Uterus (tissue), 4 donors: ENCODE data around the gene RNF144A. TPM values are rescaled to one million over a fixed set of nuclear protein-coding genes. Genes with fewer than 3 reads are reported as not detected.

ENCODE experiments used
- DNase-seq, 2 donors: peaks; one replicate each; pipeline ENCODE4 v3.0.0-alpha.2; 2019 to 2020
- H3K27ac ChIP-seq, 2 donors: fragments of 200-600 bp; sonication (generic); 1 replicate in 1 of 2; 2 replicates in 1 of 2; pipeline ENCODE4 v1.5.1; 2016 to 2018
- H3K27me3 ChIP-seq, 2 donors: fragments of 200-600 bp; sonication (generic); one replicate each; pipeline ENCODE4 v1.5.1; 2018 to 2019; ENCODE audit warnings: control low read depth in 1 of 2
- H3K36me3 ChIP-seq, 2 donors: fragments of 200-600 bp; sonication (generic); one replicate each; pipeline ENCODE4 v1.5.1; 2019; ENCODE audit warnings: control low read depth in 1 of 2
- H3K4me1 ChIP-seq, 2 donors: fragments of 200-600 bp; sonication (generic); one replicate each; pipeline ENCODE4 v1.5.1; 2018 to 2019; ENCODE audit warnings: control low read depth in 1 of 2
- H3K4me3 ChIP-seq, 2 donors: fragments of 200-600 bp; sonication (generic); 1 replicate in 1 of 2; 2 replicates in 1 of 2; pipeline ENCODE4 v1.5.1; 2018 to 2019; ENCODE audit warnings: mild to moderate bottlenecking in 1 of 2
- H3K9me3 ChIP-seq, 2 donors: fragments of 200-600 bp; sonication (generic); one replicate each; pipeline ENCODE4 v1.5.1; 2019; ENCODE audit warnings: control low read depth in 1 of 2
- CTCF ChIP-seq, 4 experiments: fragments of 200-600 bp in 2 of 4; fragments of 450-650 bp in 2 of 4; sonication (generic) in 2 of 4; IDR thresholded peaks; one replicate each; pipeline ENCODE4 v1.5.1; 2016 to 2019; ENCODE audit warnings: antibody characterized with exemption in 4 of 4, mild to moderate bottlenecking in 2 of 4, moderate library complexity in 1 of 4
- POLR2A ChIP-seq, 2 donors: fragments of 450-650 bp; IDR thresholded peaks; one replicate each; pipeline ENCODE4 v1.6.1; 2016; ENCODE audit warnings: antibody characterized with exemption in 2 of 2, mild to moderate bottlenecking in 1 of 2, moderate library complexity in 1 of 2
- intact Hi-C: fragments of 100-400 bp; cut with DNase I; formaldehyde crosslinking; loops from one replicate; pipeline ENCODE4 v1.15.1; 2023; ENCODE audit warnings: low total_unique reads
- total RNA-seq, 4 donors: library from RNA; depleted of rRNA in 3 of 4; stranded (reverse); fragments of >200 nt in 3 of 4; gene quantifications; one replicate each; pipeline versions ENCODE4 v1.1.0 to v1.2.4, GENCODE V29; 2014 to 2023
- donor health status: DM: yes; HTN: yes; CAD: no.

The RNF144A gene
- total RNA-seq, 4 donors from 2014 or later: 22.5 to 103 (median 63.0) TPM

DNA sequence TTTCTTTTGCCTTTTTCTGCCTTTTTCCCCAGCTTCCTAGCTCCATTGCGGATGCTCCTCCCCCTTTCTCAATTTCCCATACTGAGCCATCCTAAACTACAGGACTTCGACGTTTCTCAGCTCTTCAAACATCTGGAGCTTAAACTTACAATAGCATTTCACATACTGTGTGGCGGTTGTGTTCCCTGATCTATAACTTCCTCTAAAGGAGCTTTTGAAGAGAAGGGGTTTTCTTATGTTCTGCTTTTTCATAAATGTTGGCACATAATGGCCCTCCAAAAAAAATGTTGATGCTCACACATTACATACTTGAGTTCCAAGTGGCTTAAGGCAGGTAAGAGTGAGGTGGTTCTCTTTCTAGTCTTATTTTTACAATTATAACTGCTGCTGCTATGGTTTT, 87.4 kb downstream of the RNF144A start:
- H3K27ac ChIP-seq: no peak overlapping the region
- intact Hi-C loops: no loop called here
- DNase-seq: no peak

DNA sequence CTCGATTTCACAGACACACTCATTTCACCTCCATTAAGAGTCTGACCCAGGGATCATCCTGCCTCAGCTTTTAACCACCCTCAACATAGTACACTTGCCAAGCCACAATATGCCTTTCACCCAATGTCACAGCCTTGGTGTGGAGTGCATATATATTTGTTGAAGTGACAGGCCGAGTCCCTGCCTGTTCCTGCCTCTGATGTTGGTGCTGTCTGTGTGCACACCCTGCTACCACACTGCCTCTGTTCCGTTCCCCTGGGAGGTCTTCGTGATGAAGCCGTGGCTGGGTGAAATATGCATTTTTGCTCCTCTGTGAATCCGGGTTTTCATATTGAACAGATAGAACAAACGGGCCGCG, 90.3 kb downstream of the RNF144A start:
- Histone ChIP-seq H3K27ac (peak overlapping the region; percentile 78 to 91), H3K27me3 (no peaks in the 10 kb centered on the region), H3K36me3 (no peaks in the 10 kb centered on the region), H3K4me3 (no peak overlapping the region), H3K4me1 (peaks cover 16 to 22% of the 10 kb centered on the region in 2 donors), H3K9me3 (no peaks in the 10 kb centered on the region)
- intact Hi-C loops: no loop called here
- TF ChIP-seq POLR2A (IDR thresholded peaks at IDR 0.05) (no peak), CTCF (IDR thresholded peaks at IDR 0.05) (no peak)
- no peak for DNase-seq

More for the DNA sequence above, 87.4 kb downstream of the RNF144A start:
- Histone ChIP-seq H3K27me3 (no peaks in the 10 kb centered on the region), H3K4me3 (no peak overlapping the region), H3K4me1 (peaks cover 5 to 13% of the 10 kb centered on the region in 2 donors), H3K9me3 (no peaks in the 10 kb centered on the region), H3K36me3 (no peaks in the 10 kb centered on the region)
- TF ChIP-seq CTCF (IDR thresholded peaks at IDR 0.05): no peak
- no peak for TF ChIP-seq POLR2A (IDR thresholded peaks at IDR 0.05)

DNA sequence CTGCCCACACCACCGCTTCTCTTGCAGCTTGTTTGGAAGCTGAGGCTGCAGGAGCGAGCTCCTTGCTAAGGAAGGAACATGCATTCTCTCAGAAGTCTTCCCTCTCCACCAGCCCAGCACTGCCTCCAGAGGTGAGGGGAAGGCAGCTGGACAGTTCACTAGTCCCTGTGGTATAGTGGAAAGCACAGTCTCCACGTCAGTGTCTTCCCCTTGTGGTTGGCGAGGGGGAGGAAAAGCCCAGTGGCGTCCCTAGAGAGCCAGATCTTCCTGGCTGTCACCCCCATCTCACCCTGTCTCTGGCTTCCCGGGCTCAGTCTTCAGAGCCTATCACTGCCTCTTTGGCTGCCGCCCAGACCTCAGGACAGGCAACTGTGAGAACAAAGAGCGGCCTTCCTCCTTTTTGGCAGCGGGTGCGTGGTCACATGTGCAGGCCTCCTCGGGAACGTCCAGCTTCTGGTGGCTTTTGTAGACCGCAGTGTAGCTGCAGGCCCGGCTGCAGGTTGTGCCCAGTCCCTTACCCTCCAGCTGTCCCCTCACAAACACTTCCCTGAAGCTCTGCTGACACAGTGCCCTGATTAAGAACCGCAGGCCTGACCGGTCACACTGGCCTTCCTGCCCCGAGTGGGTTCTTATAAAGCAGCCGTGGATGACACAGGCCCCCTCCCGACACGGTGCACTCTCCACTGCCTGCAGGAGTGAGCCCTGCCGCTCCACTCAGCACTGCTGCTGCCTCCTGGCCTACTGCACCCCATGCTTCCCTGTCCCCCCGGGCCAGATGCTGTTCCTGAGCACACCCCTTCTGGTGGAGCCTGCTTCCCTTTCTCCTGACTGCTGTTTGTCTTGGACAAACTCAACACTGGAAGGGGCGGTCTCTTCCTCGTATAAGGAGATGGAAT, 90.9 kb downstream of the RNF144A start:
- no peak overlapping the region for H3K4me3 ChIP-seq
- H3K4me1 ChIP-seq: peaks cover 16 to 22% of the 10 kb centered on the region in 2 donors
- no peaks in the 10 kb centered on the region for H3K27me3 ChIP-seq
- no peaks in the 10 kb centered on the region for H3K36me3 ChIP-seq
- peak overlapping the region; percentile 78 to 91 for H3K27ac ChIP-seq
- TF ChIP-seq POLR2A (IDR thresholded peaks at IDR 0.05): no peak
- TF ChIP-seq CTCF (IDR thresholded peaks at IDR 0.05): peak in 3 of 4 experiments; percentile 23 to 62 (median 53)
- intact Hi-C loops: no loop called here
- peak; percentile 81 to 85 for DNase-seq
- no peaks in the 10 kb centered on the region for H3K9me3 ChIP-seq

DNA sequence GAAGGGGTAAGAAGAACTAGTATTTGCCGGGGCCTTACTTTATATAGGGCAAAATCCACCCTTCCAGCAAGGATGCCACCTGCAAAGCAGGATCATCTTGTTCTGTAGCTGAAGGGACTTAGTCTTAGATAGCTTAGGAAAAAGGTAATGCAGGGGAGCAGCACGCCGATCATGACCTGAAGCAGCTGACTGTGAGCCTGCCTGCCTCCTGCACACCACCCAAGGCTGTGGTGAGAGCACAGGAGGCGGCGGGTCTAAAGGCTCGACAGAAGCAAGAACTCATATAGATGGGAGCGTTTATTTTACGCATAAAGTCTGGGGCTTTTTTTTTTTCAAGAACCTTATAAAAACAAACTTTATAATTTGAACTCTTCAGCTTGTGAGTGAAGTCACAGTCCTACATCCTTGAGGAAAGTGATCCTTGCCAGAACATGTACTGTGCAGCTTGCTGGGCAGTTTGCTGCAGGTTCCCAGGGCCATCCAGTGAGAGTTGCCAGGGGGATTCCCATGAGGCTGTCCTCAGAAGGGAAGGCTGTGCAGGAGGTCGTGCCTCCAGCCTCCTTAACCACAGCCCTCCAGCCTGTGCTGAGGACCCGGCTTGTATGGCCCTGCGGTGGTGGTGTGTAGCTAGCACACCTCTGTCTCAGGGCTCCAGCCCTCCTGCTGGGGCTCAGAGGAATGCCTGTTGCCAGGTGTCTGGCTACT, 92.1 kb downstream of the RNF144A start:
- TF ChIP-seq POLR2A (IDR thresholded peaks at IDR 0.05): no peak
- no peak for TF ChIP-seq CTCF (IDR thresholded peaks at IDR 0.05)
- DNase-seq: no peak
- no peak overlapping the region for H3K4me3 ChIP-seq
- H3K27me3 ChIP-seq: no peaks in the 10 kb centered on the region
- no peaks in the 10 kb centered on the region for H3K9me3 ChIP-seq
- H3K36me3 ChIP-seq: no peaks in the 10 kb centered on the region
- intact Hi-C loops: no loop called here
- peaks cover 22 to 25% of the 10 kb centered on the region in 2 donors for H3K4me1 ChIP-seq
- peak overlapping the region; percentile 78 to 91 for H3K27ac ChIP-seq
